HG03378 (cell line): Measurements from ENCODE around the gene ARHGAP25.

ENCODE experiments used
- ATAC-seq: cut with Tn5 transposase; IDR thresholded peaks from one replicate; pipeline ENCODE4 v1.9.1; 2021; ENCODE audit warnings: mild to moderate bottlenecking, moderate library complexity; ENCODE audit not compliant: unreplicated experiment

The ARHGAP25 gene, protein sequence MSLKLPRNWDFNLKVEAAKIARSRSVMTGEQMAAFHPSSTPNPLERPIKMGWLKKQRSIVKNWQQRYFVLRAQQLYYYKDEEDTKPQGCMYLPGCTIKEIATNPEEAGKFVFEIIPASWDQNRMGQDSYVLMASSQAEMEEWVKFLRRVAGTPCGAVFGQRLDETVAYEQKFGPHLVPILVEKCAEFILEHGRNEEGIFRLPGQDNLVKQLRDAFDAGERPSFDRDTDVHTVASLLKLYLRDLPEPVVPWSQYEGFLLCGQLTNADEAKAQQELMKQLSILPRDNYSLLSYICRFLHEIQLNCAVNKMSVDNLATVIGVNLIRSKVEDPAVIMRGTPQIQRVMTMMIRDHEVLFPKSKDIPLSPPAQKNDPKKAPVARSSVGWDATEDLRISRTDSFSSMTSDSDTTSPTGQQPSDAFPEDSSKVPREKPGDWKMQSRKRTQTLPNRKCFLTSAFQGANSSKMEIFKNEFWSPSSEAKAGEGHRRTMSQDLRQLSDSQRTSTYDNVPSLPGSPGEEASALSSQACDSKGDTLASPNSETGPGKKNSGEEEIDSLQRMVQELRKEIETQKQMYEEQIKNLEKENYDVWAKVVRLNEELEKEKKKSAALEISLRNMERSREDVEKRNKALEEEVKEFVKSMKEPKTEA

DNA sequence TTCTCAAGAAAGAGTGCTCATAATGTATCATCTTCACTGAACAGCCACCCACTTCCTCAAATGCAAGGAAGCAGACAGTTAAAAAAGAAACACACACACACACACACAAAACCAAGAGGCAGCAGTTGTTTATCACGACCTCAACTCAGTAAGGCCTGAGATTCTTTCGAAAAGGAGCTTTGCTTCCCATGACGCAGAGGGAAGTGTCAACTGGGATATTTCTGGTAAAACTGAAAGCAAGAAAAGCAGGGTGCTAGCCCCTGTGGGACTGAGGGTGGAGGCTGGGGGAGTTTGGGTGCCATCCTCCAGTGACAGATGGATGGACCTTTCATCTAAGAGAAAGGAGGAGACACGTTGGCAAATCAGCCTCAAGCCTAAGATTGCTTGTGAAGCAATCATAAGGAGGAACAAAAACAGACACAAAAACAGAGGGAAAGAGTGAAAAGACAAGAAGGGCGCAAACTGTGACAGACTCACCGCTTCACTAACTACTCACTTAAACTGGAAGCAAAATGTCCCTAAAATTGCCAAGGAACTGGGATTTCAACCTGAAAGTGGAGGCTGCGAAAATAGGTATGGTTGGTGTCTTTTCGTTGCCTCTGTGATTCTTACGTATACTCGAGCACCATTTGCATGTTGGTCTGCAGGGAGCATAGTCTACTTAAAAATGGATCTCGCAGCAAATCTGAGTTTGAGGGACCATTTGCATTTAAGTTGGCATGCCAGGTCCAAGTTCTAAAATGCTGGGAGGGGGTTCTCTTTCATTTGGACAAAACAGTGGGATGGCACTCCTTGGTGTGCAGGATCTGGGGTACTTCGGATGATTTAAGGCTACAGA lies at the start of gene ARHGAP25:
TSS of gene ARHGAP25 (plus strand) at position 124 of the 838 bp plus-strand sequence. CDS start at position 513, 389 bp downstream.
- peak; percentile 54 for ATAC-seq

DNA sequence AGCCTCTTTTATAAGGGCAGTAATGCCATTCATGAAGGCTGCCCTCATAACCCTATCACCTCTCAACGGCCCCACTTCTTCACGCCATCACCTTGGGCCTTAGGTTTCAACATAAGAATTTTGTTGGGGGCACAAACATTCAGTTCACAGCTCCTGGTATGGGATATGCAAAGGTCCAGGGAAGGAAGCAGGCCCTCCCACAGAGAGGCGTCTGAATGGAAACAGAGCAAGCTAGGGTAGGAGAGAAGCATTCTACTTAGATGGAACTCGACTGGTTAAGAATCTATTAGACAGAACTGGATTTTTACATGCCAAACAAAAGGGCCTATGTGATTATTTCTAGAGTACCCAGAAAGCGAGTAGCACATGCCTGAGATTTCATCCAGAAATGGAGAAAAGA lies 48.4 kb upstream of the ARHGAP25 start:
- ATAC-seq, result no peak

DNA sequence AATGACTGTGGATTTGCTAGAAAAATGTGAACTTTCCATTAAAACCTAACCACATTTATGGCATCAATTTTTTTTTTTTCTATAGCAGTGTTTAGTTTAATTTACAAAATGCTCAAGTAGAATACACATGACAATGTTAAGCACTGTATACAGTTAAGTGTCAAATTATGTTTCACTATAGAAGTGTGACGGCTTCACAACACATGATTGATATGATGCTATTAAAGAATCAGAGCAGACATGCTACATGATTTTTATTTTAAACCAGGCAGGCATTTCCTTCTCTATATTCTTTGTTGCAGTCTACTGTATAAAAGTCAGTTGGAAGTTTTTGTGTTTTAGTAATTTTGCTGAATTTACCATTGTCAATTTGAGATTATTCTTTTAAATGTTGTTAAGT lies 47.6 kb upstream of the ARHGAP25 start:
- ATAC-seq, result no peak

DNA sequence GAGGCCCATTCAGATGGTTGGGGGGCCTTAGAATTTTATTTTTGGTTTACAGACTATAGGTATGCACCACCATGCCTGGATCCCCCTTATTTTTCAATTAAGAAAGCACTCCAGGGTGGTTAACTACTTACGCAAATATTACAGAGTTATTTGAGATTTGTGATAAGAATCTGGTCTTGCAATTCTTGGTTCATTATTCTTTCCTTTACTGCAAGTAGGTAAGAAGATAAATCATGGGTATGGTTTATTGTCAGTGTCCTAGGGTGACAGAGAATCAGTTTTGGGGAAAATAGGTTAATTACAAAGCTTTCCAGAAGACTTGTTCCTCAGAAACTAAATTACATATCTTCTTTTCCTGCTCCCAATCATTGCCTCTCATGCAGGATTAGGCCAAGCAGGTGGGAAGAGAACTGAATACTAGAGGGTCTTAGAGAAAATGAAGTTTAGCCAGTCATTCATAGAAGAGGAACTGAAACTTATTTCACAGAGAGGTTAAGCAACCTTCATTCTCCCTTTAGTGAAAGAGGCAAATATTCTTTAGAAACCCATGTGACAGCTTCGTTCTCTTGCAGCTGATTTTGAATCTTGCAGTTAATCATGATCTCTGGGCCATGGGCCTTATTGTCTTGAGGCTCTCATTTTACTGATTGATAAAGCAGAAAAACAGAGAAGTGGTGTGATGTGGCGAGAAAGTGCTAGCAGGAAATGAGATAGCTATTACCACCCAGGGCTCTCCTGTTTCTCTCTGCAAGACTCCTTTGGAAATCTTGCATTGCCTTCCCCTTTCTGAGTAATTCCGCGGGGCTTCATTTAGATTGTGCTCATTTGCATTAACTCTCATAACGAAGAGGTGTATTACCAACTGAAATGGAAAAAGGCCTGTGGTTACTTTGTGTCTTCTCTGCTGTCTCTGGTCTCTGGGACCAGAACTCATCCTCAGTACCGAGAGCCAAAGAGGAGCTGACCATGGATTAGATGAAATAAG lies 44.8 kb upstream of the ARHGAP25 start:
- ATAC-seq, result peak; percentile 94

DNA sequence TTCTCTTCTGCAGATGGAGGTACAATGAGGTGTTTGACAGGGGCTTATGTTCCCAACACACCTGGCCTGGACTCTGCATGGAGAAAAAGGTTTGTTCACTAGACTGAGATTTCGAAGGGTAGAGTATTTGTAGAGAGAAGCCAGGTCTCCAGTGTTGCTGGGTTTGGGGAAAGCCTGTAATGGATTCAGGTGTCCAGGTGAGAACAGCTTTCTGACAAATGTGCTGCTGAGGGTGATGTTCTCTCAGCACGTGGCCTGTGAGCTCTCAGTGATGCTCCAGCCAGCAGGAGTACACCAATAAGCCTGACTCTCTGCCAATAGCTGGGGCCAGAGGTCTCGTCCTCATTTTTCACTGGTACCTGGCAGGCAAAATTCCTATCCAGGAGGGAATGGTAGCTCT lies 43.8 kb upstream of the ARHGAP25 start:
- ATAC-seq, result no peak

DNA sequence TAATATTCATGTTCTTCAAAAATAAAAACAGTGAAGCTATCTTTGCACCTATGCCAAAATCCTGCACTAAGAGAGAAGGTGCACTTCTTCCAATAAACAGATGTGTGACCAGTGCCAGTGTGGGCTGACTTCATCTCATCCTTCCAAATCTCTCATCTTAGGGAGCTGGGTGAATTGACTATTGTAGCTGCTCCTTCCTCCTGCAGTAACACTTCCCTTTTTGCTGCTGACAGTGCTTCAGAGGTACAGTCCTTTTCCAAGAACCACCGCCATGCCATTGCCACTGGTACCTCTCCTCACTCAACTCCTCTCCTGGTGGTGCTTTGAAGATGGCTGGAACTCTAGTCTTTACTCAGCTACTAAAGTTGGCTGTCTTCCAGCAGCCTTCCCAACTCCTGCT lies 42.1 kb upstream of the ARHGAP25 start:
- ATAC-seq, result no peak

DNA sequence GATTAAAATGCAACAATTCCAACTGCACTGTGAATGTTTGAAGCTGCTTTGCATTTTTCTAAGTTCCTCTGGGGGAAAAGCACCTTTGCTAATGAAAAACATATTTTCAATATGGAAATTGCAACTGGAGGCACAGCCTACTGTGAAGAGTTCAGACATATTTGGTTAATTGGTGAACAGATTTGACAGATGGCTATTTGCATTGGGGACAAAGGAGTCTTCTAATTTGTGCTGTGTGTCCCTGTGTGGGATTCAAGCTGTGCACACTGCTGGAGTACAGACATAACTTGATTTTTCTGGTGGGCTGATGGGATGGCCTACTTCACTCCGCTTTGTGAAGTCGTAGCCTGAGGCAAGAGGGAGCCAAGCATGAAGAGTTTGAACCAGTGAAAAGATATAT lies 40.7 kb upstream of the ARHGAP25 start:
- no peak for ATAC-seq

DNA sequence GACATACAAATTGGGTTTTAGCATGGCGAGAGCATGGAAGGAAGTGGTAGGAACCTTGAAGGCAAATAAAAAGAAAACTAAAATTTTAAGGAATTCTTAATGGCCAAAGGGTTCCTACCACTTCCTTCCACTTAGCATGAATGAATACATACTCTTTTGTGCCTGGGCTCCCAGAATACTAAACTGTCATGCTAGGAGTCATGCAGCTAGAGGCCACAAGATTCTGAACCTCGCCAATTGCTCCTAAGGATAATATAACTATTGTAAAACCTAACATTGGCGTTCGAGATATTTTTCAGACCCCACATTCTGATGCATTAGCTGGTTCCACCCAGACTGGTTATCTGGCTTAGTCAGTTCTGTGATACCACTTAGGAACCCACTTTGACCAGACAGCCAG lies 38.6 kb upstream of the ARHGAP25 start:
- ATAC-seq, result no peak

DNA sequence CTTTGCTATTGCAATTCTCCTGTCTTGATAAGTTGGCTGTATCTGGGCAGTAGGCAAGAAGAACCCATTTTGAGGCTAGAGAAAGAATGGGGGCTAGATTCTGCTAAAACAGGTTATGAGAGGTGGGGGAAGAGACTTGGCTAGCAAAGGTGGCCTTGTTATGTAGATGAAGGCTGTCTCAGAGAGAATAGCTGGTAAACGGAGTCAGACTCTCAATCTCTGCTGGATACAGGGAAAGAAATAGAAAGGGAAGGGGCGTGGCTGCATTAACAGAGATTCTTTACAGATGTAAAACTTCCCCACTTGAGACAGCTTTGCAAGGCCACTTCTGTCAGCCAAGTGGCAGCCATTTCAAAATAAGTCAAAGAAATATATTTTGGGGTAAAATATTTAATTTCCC lies 38.1 kb upstream of the ARHGAP25 start:
- no peak for ATAC-seq

DNA sequence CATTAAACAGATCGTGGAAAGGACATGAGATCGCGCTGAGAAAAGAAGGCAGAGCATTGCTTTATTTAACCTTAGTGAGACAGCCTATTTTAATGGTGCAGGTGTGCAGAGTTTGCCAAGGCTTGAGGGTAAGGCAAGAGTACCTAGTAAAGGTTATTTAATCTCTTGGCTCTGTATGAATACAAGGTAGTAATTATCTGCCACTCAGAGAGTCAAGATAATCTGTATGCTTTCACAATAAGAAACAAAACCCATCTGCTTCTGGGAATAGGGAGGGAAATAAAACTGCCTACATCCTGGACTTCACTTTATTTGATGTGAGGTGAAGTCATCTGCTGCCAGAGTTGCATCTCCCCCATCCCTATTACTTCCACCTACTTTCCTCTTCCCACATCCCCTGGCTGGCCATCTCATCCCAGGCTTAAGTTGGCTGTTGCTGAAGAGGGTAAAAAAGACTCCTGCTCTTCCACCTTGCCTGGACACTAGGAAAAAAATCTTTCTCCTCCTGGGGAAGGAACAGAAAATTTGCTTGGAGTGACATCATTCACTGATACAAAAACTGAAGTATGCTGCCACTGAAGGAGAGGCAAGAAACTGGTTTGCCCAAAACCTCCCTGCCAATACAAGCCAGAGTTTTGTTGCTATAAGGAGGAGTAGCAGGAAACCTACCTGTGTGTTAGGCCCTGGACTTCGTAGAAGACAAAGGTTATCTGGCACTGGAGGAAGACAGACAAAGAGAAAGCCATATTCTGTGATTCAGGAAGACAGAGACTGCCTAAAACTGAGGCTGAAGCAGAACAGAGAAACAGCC lies 35.8 kb upstream of the ARHGAP25 start:
- ATAC-seq, result no peak

DNA sequence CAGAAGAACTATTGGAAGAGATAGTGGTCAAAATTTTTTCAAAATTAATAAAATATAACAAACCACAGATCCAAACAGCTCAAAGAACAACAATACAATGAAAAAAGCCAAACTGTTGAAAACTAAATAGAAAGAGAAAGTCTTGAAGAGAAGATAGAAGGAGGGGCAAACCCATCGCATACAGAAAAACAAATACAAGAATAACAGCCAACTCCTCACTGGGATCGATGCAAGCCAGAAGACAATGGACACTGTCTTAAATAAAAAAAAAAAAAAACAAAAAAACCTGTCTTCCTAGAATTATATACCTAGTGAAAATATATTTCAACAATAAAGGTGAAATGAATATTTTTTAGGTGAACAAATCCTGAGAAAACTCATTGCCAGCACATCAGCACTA lies 34.1 kb upstream of the ARHGAP25 start:
- no peak for ATAC-seq

DNA sequence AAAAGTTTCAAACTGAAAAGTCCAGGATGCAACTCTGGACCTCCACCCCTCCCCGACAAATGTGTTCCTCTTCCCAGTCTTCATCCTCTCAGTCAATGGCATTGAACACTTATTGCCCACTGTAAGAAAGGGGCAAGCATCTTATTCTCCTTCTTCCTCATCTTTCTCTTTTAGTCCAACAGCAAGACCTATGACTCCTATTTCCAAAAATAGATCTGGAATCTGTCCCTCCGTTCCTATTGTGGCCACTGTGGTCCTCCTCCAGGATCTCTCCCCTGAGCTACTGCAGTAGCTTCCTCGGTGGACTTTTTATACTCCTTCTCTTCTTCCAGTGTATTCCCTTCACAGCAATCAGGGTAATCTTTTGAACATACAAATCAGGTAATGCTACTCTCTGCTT lies 28.0 kb upstream of the ARHGAP25 start:
- no peak for ATAC-seq

DNA sequence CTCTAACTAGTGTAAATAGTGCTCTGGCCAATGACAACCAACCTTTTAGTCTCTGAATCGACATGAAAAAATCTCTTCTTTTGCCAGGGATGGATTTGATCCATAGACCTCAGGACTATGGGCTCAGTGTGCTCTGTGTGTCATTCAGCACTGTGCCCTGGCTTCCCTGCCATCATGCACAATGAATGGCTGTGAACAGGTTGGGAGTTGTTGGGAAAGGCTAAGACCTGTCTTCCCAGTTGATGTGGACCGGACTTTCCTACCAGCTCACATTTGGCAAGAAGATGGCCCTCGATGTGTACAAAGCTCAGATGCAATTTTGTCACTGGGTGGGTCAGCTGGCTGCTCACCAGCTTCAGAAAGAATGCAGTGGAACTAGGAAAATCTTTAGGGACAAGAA lies 26.0 kb upstream of the ARHGAP25 start:
- no peak for ATAC-seq

DNA sequence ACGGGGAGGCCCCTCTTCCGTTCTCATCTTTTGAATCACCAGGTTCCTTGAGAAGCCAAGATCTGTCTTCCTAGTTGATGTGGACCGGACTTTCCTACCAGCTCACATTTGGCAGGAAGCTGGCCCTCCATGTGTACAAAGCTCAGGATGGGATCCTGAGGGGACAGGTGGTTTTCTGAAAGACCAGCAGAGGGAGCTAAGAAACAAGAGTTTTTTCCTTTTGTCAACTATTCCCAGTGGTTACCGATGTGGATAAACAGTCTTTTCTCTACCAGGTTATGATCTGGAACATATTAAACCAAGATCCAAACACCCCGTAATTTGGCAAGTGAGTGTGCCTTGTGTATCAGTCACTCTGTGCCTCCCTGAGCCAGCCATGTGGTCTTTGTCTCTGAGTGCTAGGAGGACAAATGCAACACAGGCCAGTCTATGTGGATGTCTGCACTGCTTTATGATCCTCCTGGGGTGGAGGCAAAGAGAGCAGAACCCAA lies 25.1 kb upstream of the ARHGAP25 start:
- peak; percentile 50 for ATAC-seq

DNA sequence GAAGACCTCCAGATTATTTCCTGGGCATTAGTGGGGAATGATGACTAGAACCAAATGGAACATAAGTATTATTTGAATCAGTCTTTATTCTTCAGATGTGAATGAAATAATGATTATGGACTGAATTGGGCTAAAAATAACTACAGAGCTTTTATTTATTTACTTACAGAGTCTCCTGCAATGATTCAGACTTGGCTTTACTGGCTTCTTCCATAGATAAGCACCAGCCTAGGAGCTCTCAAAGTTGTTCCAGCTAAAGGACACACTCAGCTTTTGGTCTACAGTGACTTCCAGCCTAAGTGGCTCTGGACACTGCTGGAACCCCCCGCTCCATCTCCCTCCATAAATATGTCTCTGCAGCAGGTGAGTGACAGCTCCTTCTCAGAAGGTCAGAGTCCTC lies 24.3 kb upstream of the ARHGAP25 start:
- no peak for ATAC-seq

DNA sequence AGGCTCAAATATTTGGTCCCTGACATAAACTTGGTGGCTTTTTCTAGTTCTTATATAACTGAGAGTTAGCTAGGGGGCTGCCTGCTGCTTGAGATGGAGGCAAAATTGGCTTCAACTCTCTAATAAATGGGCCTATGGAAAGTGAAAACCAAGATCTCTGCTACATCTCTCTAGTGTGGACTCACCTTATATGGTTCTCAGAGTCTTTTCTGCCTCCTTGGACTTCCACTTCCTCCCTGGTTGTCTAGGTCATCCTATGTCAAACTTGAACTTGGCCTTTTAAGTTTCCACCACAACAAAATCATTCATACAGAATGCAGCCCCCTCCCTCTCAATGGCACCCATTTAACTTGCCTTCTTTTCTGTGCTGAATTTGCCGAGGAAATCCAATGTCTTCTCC lies 23.9 kb upstream of the ARHGAP25 start:
- peak; percentile 37 for ATAC-seq

DNA sequence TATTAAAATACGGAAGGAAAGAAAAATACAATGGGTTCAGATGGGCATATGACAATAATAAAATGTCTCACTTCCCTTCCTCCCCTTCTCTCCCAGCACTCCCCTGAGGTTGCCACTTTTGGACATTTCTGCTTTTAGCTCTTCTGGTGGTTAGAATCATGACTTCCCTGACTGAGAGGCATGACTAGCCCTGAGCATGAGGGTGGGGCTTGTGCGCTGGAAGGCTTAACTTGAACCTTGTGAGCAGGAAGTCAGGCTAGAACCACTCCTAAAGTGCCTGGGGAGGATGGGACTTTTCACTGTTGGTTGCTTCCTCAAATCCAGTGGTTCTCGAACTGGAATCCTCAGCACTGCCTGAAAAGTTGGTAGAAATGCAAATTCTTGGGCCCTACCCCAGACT lies 19.7 kb upstream of the ARHGAP25 start:
- ATAC-seq, result peak; percentile 68

DNA sequence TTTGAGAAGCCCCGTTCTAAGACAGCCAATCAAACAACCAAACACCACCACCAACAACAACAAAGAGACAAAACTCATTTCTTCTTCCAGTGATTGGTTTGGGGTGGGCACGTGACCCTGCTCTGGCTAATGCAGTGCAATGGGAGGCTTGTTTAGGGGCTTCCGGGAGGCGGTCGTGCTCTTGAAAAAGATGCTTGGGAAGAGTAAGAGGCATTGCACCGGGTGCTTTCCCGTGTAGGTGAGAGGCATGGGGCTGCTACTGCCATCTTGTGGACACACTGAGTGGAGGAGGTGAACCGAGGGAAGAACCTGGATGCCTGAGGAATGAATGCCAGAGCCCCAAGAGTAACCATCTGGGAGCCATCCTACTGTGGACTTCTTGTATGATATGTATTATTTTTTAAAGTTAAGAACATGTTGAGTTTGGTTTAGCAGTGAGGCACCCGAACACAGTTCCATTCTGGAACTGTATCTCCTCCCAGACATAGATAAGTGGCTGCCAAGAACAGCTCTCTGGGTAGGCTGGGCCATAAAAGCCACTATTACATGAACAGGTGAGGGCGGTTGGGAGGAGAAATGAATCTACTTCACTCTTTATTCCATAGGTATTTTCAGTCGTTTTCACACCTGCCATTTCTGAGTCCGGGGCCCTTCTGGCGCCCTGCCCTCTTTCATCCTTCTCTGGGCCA lies 19.1 kb upstream of the ARHGAP25 start:
- peak; percentile 44 for ATAC-seq
